GM03348 (cell line): ENCODE data around the gene CDH16.
A peak's percentile ranks its signal among the peaks of the same experiment; 100 is the strongest.
"Not testable (repeated sequence)": the region's sequence is repeated elsewhere in the genome, so short reads cannot be mapped to it uniquely, and the experiment has no call there.

ENCODE experiments used
- DNase-seq: peaks from one replicate; pipeline ENCODE4 v3.0.0; 2012; ENCODE audit warnings: low spot score

The CDH16 gene

DNA sequence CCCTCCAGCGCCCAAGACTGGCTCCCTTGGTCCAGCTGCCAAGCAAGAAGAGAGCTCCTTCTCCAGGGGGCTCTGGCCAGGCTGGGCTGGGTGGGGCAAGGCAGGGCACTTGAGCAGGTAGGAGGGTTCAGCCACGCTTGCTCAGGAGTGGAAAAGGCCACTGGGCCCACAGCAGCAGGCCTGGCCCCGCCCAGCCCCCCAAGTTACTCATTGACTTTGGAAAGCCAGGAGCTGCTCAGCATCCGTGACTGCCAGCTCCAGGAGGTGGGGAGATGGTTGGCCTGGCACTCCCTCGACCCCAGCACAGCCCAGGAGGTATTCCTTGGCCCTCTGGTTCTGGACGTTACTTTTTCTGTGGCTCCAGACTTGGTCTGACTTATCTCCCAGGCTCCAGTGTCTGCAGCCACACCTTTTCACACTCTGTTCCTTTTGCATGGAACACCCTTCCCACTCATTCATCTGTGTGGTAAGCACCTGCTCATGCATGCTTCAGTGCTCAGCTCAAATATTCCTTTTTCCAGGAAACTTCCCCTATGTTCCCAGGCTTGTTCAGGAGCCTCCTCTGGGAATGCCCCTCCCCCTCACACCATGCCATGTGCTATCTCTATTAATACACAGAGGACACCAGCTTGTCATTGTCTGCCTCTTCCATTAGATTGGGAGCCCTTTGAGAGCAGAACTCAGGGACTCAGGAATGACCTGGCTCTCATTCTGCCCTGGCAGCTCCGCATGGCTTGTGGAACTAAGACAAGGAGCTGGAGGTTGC, at the start of gene CDH16:
CDH16 (minus strand) TSS at position 83 of the 766 bp plus-strand sequence. CDS start 820 bp downstream, outside the sequence.
- DNase-seq: no peak

DNA sequence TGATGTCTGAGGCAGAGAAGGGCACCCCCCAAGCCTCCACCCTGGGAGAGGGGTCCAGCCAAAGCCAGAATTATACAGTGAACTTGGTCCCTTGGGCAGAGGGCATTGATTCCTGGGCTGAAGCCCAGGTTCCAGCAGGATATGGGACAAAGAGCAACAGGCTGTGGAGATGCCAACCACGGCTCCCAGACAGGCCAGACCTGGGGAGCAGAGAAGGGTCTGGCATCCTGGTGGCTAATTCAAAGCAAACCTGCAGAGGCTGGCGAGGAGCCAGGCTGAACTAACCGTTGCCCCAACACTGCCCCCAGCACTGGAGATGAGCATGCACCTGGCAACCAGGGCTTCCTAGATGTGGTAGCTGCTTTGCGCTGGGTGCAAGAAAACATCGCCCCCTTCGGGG, 45.4 kb upstream of the CDH16 start:
- no peak for DNase-seq

DNA sequence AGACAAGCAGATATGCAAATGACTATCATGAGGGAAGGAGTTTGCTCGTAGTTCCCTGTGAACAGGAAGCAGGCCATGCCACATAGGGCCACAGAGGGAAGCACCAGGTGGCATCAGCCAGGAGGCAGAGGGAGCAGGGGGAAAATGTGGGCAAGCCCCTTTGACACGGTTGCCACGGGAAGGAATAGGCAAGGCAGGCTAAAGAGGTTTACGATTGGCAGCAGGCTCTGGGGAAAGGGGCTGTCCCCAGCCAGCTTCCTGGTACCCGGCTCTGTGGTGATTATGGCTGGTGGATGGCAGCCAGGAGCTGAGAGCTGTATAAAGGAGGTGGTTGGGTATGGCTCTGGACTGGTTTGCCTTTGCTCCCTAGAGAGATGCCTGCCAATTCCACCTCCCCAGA, 43.2 kb upstream of the CDH16 start:
- DNase-seq: no peak

DNA sequence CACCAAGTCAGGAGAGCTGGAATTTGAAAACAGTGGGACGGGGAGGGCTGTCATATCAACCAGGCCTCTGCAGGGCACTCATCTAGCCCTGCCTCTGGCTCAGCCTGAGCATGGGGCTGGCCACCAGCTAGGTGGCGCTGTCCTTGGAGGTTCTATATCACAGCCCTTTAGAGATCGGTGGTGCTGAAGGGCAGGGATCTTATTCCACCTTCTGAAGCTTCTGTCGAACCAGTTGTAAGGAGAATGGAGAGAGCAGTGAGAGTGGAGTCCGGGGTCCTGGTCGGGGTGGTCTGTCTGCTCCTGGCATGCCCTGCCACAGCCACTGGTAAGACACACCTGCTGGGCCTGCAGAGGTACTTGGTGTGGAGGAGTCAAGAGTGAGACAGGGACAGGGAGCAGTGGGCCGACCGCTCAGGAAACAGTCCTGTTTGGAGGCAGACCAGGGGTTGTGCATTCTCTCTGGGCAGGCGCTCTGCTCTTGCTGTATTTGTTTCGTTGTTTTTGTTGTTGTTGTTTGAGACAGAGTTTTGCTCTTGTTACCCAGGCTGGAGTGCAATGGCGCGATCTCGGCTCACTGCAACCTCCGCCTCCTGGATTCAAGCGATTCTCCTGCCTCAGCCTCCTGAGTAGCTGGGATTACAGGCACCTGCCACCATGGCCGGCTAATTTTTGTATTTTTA, 42.5 kb upstream of the CDH16 start, which contains the start of gene CES3:
CES3 (plus strand) TSS at position 202 of the 680 bp plus-strand sequence; CDS start at position 244, 42 bp downstream.
- DNase-seq: peak; percentile 81

GRCh38 chr16:66960270-66960669, 41.6 kb upstream of the CDH16 start:
- DNase-seq: no peak

- DNase-seq: no peak
These were observed 41.0 kb upstream of the CDH16 start for GRCh38 chr16:66959704-66960161.

- DNase-seq: no peak
These were observed 40.4 kb upstream of the CDH16 start for GRCh38 chr16:66958857-66959703.

GRCh38 chr16:66956154-66956457, 37.4 kb upstream of the CDH16 start:
- not testable (repeated sequence) for DNase-seq

GRCh38 chr16:66955363-66956153, 36.9 kb upstream of the CDH16 start:
- not testable (repeated sequence) for DNase-seq

GRCh38 chr16:66954097-66954659, 35.5 kb upstream of the CDH16 start:
- DNase-seq: peak; percentile 87

DNA sequence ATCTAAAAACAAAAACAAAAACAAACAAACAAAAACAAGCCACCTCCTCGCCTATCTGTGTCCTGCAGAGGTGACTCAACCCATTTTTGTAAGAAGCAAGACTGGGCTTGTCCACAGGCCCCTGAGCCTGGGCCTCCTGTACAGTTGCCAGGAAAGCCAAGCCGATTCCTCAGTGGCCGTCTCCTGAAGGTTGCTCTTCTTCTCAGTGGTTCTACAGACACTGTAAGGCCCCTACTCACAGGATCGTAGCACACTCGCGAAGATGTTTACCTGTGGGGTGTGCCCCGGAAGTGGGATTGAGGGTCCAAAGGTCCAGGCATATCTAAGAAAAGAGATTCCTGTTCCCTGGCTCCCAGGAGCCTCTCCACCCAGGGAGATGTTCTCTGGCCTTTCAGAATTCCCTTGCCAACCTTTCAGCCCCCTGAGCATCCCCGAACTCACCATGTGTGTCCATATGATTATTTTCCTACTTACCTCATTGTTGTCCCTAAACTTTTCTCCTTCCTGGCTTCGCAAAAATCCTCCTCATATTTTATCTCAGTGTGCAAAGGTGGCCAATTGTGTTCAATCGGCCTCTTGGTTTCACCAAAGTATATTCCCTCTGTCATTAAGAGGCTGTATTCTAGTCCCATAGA, 34.9 kb upstream of the CDH16 start:
- no peak for DNase-seq

DNA sequence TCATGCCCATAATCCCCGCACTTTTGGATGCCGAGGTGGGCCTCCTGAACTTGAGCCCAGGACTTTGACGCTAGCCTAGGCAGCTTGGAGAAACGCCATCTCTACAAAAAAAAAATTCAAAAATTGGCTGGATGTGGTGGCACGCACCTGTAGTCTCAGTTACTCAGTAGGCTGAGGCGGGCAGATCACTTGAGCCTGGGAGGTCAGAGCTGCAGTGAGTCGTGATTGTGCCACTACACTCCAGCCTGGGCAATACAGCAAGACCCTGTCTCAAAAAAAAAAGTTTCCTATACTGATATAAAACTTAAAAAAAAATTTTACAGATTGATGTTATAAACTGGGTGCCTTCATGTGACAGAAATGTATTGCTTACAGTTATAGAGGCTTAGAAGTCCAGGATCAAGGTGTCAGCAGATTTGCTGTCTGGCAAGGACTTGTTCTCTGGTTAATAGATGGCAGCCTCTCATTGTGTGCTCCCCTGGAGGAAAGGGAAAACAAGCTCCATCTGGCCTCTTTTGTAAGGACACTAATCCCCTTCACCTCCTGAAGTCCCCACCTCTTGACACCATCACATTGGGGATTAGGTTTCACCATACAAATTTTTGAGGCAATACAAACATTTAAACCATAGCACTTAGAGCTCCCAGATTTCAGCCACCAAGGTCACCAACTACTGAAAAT, 33.9 kb upstream of the CDH16 start:
- DNase-seq: no peak

- DNase-seq: no peak
These were observed 32.5 kb upstream of the CDH16 start for GRCh38 chr16:66950971-66951790.

- no peak for DNase-seq
These were observed 31.8 kb upstream of the CDH16 start for GRCh38 chr16:66950437-66950836.

- no peak for DNase-seq
These were observed 30.8 kb upstream of the CDH16 start for GRCh38 chr16:66949472-66949871.

- no peak for DNase-seq
These were observed 30.1 kb upstream of the CDH16 start for GRCh38 chr16:66948837-66949225.

- DNase-seq: peak; percentile 44
These were observed 29.6 kb upstream of the CDH16 start for GRCh38 chr16:66948134-66948836.

GRCh38 chr16:66947302-66948065, 28.8 kb upstream of the CDH16 start:
- peak; percentile 93 for DNase-seq
